ENCODE data around the gene HIPK2. TPM values are rescaled to one million over a fixed set of nuclear protein-coding genes. Genes with fewer than 3 reads are reported as not detected.
A peak's percentile ranks its signal among the peaks of the same experiment; 100 is the strongest.

HIPK2 gene
- total RNA-seq, 1 donor, result 12.7 TPM

GRCh38 chr7:139765143-139765542 is 12.7 kb downstream of the HIPK2 start:
- TF ChIP-seq CTCF (IDR thresholded peaks at IDR 0.05; ENCODE audit: extremely low read depth, low read depth, low read length), result no peak
- no peak for DNase-seq (ENCODE audit: insufficient read length, low spot score, missing footprints)
- Histone ChIP-seq H3K9me3 (ENCODE audit: low read depth, low read length) (no peaks in the 10 kb centered on the region), H4K20me1 (ENCODE audit: insufficient read depth, low read length) (peaks cover 50% of the 10 kb centered on the region), H3K4me1 (ENCODE audit: insufficient read depth, low read length) (peaks cover 4% of the 10 kb centered on the region), H3K36me3 (ENCODE audit: insufficient read depth, low read length) (peaks cover 13% of the 10 kb centered on the region), H3K27ac (ENCODE audit: low read depth, low read length) (no peak overlapping the region), H2AFZ (ENCODE audit: low read length) (no peak overlapping the region), H3K4me3 (ENCODE audit: insufficient read depth, low read length) (no peak overlapping the region), H3K27me3 (ENCODE audit: insufficient read depth, low read length) (no peaks in the 10 kb centered on the region), H3K4me2 (ENCODE audit: insufficient read depth, low read length) (no peak overlapping the region), H3K79me2 (ENCODE audit: insufficient read depth, low read length) (peaks cover 100% of the 10 kb centered on the region)

- H3K36me3 ChIP-seq (ENCODE audit: insufficient read depth, low read length), result peaks cover 6% of the 10 kb centered on the region
- H3K4me3 ChIP-seq (ENCODE audit: insufficient read depth, low read length), result no peak overlapping the region
- H3K27me3 ChIP-seq (ENCODE audit: insufficient read depth, low read length), result no peaks in the 10 kb centered on the region
- H3K9me3 ChIP-seq (ENCODE audit: low read depth, low read length), result no peaks in the 10 kb centered on the region
- DNase-seq (ENCODE audit: insufficient read length, low spot score, missing footprints), result no peak
- peaks cover 9% of the 10 kb centered on the region for H3K4me1 ChIP-seq (ENCODE audit: insufficient read depth, low read length)
- peak overlapping the region; percentile 7 for H3K27ac ChIP-seq (ENCODE audit: low read depth, low read length)
- H3K4me2 ChIP-seq (ENCODE audit: insufficient read depth, low read length), result no peak overlapping the region
- peaks cover 99% of the 10 kb centered on the region for H3K79me2 ChIP-seq (ENCODE audit: insufficient read depth, low read length)
- H2AFZ ChIP-seq (ENCODE audit: low read length), result no peak overlapping the region
- peaks cover 38% of the 10 kb centered on the region for H4K20me1 ChIP-seq (ENCODE audit: insufficient read depth, low read length)
- no peak for TF ChIP-seq CTCF (IDR thresholded peaks at IDR 0.05; ENCODE audit: extremely low read depth, low read depth, low read length)
Observed at GRCh38 chr7:139763330-139763729, 14.5 kb downstream of the HIPK2 start.

- DNase-seq (ENCODE audit: insufficient read length, low spot score, missing footprints), result no peak
- H3K27me3 ChIP-seq (ENCODE audit: insufficient read depth, low read length), result no peaks in the 10 kb centered on the region
- H3K9me3 ChIP-seq (ENCODE audit: low read depth, low read length), result no peaks in the 10 kb centered on the region
- H2AFZ ChIP-seq (ENCODE audit: low read length), result no peak overlapping the region
- no peak overlapping the region for H3K4me3 ChIP-seq (ENCODE audit: insufficient read depth, low read length)
- H3K27ac ChIP-seq (ENCODE audit: low read depth, low read length), result peak overlapping the region; percentile 7
- peaks cover 33% of the 10 kb centered on the region for H4K20me1 ChIP-seq (ENCODE audit: insufficient read depth, low read length)
- no peak overlapping the region for H3K4me2 ChIP-seq (ENCODE audit: insufficient read depth, low read length)
- H3K4me1 ChIP-seq (ENCODE audit: insufficient read depth, low read length), result peaks cover 9% of the 10 kb centered on the region
- peaks cover 3% of the 10 kb centered on the region for H3K36me3 ChIP-seq (ENCODE audit: insufficient read depth, low read length)
- no peak for TF ChIP-seq CTCF (IDR thresholded peaks at IDR 0.05; ENCODE audit: extremely low read depth, low read depth, low read length)
- H3K79me2 ChIP-seq (ENCODE audit: insufficient read depth, low read length), result peaks cover 99% of the 10 kb centered on the region
Observed at GRCh38 chr7:139762886-139763285, 14.9 kb downstream of the HIPK2 start.

DNA sequence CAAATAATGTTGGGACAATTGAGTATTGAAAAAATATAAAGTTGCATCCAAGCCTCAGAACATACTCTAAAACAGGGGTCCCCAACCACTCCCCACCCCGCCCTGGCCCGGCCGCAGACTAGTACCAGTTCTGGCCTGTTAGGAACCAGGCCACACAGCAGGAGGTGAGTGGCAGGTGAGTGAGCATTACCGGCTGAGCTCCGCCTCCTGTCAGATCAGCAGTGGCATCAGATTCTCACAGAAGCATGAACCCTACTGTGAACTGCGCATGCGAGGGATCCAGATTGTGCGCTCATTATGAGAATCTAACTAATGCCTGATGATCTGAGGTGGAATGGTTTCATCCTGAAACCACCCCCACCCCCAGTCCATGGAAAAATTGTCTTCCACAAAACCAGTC is 19.4 kb downstream of the HIPK2 start:
- H3K4me3 ChIP-seq (ENCODE audit: insufficient read depth, low read length), result no peak overlapping the region
- peaks cover 17% of the 10 kb centered on the region for H3K4me1 ChIP-seq (ENCODE audit: insufficient read depth, low read length)
- DNase-seq (ENCODE audit: insufficient read length, low spot score, missing footprints), result no peak
- peaks cover 39% of the 10 kb centered on the region for H4K20me1 ChIP-seq (ENCODE audit: insufficient read depth, low read length)
- H3K9me3 ChIP-seq (ENCODE audit: low read depth, low read length), result no peaks in the 10 kb centered on the region
- H3K27me3 ChIP-seq (ENCODE audit: insufficient read depth, low read length), result no peaks in the 10 kb centered on the region
- H3K27ac ChIP-seq (ENCODE audit: low read depth, low read length), result no peak overlapping the region
- peaks cover 97% of the 10 kb centered on the region for H3K79me2 ChIP-seq (ENCODE audit: insufficient read depth, low read length)
- H3K4me2 ChIP-seq (ENCODE audit: insufficient read depth, low read length), result no peak overlapping the region
- no peak for TF ChIP-seq CTCF (IDR thresholded peaks at IDR 0.05; ENCODE audit: extremely low read depth, low read depth, low read length)
- H2AFZ ChIP-seq (ENCODE audit: low read length), result no peak overlapping the region
- H3K36me3 ChIP-seq (ENCODE audit: insufficient read depth, low read length), result peaks cover 11% of the 10 kb centered on the region
